Activated naive CD4-positive, alpha-beta T cell treated with anti-CD3 and anti-CD28 coated beads, Interleukin-2, amount 50 U/mL, for 16 hours (primary cell): ENCODE measurements around the gene FAM120AOS.
"Not testable (repeated sequence)": the region's sequence is repeated elsewhere in the genome, so short reads cannot be mapped to it uniquely, and the experiment has no call there.

ENCODE experiments used
- DNase-seq: peaks from one replicate; pipeline ENCODE4 v3.0.0-alpha.2; 2020

FAM120AOS gene

DNA sequence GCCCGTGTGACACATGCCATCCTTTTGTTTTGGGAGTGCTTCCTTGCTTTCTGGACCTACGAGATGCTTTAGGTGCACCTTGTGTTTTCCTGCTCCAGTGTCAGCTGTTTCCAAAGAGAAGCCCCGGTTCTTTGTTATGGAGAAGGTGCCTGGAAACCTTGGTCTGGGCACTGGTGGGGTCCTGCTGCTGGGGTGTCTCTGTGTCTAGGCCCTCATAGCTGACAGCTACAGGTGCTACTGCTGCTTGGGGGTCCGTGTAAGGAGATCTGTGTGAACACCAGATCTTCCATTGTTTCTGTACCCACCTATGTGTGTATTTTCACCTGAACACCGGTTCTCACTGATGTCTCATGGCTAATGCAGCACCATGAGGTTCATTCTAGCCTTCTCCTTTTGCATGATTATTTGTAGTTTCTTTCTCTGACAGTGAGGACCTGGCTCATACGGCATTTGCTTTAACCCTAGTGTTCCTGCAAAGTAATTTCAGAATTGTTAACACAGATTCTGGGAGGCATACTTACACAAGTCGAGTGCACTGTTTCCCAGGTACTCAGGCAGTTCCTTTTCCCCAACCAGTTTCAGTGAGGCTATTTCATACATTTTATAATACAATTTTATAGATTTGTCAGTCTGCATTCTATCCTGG lies 13.2 kb upstream of the FAM120AOS start:
- no peak for DNase-seq

DNA sequence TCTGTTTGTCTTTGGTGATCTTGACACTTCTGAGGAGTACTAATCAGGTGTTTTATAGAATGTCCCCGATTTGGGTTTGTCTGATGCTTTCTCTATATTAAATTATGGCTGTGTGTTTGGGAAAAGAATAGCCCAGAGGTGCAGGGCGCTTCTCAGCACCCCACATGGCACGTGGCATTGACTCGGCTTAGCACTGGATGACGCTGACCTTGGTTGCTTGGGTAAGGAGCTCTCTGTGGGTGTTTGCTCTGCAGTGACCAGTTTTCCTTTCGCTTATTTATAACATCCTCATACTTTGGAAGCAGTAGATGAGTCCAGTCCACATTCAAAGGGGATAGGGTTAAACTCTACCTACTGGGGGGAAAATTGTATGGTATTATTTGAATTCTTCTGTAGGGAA lies 12.5 kb upstream of the FAM120AOS start:
- no peak for DNase-seq

DNA sequence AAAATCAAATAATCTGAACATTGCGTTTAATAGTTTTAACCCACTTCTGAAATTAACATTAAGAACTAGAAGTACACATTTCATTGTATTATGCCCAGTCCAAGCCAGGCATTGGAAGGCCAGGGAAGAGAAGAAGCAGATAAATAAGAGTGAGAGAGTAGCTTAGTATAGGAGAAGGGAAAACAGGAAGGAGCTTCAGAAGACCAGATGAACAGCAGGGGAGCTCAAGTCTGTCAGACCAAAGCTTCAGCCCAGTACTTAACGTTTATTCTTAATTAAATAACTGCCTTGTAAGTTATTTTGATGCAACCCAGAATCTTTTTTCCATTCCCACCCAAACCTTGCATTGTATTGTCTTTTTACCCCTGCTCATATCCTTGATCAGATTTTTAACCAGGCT lies 11.5 kb upstream of the FAM120AOS start:
- no peak for DNase-seq

DNA sequence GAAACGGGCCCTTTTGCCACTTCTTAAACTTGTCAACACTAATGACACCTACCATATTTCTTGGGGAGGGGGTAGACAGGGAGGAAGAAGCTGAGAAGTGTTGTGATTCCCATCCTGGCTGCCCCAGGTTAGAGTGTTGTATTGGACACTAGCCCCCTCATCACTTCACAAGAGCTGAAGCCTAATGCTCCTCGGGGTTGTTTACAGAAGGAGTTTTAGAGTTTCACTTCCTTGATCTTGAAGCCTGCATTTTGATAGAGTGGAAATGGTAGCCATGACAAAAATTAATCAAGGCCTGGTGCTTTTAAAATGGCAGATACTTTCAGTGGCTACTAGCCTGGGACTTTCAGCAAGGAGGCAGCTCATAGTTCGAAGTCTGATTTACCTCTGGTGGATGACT lies 11.0 kb upstream of the FAM120AOS start:
- DNase-seq: no peak

DNA sequence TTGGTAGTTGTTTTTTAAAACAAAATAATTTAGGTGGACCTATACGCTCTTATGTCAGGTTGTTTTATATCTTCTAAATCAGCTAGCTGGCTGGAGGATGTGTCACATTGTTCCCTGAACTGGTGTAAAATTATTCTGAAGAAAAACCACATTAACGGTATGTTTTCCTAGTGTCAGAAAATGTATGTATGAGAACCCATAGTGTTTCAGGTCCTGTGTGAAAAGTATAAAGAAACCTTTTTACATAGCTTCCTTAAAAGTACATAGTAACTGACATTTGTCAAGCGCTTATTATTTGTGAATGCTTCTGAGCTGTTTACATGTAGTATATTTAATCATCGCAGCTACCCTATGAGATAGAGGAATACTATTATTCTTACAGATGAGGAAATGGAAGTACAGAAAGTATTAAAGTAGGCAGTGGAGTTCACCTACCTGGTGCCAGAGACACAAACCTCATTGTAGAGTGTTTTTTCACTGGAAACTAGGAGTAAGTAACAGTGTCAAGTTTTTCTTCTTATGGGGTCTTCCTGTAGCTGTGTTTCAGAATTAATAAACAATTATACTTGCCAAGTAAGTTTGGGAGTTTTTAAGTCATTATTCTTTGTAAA lies 10.4 kb upstream of the FAM120AOS start:
- DNase-seq: no peak

DNA sequence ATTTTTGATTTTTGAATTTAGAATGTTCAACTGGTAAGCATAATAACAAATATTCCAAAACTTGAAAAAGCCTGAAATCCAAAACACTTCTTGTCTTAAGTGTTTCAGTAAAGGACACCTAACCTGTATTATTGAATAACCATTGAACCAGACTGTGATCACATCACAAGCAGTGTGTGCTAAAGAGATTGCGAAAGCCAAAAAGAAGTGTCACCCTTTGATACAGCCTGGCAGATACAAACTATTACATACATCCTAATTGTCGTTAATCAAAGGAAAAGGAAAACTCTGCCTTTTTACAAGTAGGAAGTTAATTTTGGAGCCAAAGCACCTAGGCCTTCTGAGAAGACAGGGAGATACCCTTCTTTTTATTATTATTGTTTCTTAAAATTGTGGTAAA lies 8.4 kb upstream of the FAM120AOS start:
- DNase-seq: no peak

DNA sequence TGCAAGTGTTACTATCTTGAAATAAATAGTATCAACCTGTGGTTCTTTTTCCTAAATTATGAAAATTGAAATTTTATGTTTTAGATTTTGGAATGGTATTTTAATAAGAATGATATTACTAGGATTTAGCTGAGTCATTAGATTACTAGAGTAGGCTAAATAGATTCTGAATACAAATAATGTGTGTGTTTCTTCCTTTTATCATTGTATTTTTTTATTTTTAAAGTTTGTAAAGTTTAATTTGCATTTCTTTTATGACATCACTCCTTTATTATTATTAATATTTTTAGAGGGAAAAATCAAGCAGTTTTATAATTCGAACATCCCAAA lies 8.0 kb upstream of the FAM120AOS start:
- no peak for DNase-seq

DNA sequence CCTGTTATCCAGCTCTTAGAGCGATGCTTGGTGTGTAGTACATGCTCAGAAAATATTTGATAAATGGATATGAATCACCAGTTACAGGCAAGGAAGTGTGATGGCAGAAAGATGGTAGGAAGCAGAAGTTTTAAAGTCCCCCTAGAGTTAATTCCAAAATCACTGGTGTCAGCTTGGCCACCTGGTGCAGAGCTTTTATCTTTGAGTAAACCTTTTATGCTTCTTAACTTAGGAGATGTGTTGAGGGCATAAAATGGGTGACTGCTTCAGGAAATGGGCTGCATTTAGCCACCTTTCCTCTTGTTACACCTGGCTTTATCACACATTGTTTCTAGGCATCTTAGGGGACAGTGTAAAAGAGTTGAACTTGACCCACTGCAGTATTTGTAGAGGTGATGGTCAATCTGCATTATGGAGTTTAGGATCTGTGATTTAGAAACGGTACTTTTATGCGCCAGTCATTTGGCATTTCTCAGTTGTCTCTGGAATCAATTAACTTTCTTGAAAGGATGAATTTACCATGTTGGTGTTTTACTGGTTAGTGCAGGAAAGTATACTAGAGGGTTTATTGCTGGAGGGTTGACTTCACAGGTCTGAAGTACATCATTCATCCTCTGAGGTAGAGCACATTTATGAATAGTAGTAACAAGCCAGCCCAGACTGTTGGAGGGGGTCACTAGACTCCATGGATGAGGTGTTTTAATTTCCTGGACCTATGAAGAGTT lies 7.5 kb upstream of the FAM120AOS start:
- no peak for DNase-seq

DNA sequence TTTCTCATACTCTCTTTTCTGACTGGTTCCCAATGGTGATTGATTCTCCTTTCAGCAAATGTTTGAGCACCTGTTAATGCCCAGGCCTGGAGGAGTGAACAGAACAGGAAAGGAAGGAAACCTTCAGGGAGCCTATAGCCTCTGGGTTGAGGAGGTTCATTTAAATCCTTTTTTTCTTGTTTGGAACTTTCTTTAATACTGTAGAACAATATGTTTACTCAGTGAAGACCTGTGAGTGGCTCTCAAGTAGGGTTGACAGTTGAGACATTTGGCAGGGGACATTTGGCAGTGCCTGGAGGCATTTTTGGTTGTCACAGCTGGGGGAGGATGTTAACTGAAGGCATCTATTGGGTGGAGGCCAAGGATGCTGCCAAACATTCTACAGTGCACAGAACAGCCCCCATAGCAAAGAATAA lies 6.1 kb upstream of the FAM120AOS start:
- no peak for DNase-seq

DNA sequence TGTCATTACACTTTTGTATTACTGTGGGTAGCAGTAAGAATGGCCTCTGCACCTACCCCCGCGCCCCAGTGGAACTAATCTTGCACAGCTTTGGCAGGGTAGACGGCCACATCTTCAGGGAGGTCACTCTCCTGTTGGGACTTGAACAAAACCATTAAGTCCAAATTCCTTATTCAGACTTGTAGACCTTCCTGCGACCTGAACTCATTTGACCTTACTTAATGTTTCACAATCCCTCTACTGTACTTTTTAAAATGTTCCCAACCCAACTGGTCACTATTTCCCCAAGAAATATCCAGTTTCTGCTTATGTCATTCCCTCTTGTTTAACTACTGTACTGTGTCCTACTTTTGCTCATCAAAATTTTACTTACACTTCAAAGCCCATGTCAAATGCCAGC lies 5.3 kb upstream of the FAM120AOS start:
- DNase-seq: no peak

DNA sequence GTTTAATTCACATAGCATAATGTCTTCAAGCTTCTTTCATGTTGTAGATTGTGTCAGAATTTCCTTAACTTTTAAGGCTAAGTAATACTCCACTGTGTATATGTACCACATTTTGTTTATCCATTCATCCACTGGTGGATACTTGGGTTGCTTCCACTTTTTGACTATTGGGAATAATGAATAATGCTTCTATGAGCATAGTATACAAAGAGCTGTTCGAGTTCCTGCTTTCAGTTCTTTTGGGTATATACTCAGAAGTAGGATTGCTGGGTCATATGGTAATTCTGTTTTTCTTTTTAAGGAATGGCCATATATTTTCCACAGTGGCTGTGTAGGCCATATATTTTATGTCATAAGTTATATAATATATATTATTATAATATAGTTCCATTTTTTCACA lies 3.6 kb upstream of the FAM120AOS start:
- no peak for DNase-seq

DNA sequence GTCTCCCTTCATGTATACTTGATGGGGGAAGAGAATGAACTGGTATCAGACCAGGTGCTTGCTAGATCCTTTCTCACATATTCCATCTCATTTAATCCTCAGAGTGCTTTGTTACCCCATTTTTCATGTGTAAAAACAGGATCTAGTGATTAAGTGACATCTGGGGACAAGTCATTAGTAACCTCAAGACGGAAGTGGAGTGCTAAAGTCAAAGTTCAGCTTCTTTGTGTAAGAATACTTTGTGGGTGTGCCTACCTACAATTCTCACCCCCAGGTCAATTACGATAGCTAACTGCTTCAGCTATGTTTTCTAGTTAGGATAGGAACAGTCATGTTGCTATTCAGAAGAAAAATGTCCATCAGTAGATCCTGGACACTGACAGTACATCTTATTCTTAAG lies 3.1 kb upstream of the FAM120AOS start:
- no peak for DNase-seq

DNA sequence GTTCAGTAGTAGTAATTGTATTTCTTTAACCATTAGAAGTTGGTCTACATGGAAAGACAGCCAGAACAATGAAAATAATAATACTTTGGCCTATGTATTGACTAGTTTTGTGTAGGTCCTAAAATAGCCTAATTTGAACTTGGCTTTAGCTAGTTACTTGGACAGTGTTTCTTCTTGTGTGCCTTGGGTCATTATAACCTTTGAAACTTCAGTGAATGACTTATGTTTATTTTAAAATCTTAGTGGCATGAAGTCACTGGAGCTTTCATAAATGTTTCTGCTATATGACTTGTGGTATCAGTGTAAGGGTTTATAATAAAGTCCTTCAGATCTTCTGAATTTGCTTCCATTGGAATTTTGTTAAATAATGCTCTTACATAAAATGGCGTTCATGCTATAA lies 2.6 kb upstream of the FAM120AOS start:
- DNase-seq: no peak

DNA sequence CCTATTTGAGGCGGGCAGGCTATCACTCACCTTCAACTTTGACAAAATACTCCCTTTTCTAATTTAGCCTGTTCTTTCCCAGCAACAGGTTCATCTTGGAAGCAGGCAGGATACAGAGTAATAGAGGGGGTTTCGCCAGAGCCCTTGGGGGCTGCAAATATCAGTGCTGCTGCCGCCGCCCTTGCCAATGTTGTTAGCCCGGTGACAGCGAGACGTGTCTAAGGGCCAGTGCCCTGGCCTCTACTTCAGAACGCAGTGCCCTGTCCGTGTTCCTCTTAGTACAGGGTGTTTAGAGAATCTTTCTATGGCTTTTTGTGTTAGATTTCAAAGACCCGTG lies 703 bp downstream of the FAM120AOS start:
- no peak for DNase-seq

DNA sequence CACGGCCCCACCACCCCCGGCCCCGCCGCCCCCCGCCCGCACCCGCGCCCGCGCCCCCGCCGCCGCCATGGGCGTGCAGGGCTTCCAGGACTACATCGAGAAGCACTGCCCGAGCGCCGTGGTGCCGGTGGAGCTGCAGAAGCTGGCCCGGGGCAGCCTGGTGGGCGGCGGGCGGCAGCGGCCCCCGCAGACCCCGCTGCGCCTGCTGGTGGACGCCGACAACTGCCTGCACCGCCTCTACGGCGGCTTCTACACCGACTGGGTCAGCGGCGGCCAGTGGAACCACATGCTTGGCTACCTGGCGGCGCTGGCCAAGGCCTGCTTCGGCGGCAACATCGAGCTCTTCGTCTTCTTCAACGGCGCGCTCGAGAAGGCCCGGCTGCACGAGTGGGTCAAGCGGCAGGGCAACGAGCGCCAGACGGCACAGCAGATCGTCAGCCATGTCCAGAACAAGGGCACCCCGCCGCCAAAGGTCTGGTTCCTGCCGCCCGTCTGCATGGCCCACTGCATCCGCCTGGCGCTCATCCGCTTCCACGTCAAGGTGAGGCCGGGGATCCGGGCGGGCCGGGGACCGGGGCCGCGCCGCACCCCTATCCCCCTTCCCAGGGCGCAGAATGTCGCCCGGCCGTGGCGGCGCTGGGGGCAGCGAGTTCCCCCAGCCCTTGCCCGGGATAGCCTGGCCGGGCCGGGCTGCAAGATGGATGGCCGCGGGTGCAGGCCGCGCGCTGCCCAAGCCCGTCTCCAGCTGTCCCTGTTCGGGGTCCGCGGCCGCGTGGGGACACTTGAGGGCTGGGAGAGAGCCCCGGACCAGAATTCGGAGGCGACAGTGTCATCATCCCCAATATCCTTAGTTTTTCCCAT lies 1.3 kb downstream of the FAM120AOS start:
- peak; percentile 53 for DNase-seq

DNA sequence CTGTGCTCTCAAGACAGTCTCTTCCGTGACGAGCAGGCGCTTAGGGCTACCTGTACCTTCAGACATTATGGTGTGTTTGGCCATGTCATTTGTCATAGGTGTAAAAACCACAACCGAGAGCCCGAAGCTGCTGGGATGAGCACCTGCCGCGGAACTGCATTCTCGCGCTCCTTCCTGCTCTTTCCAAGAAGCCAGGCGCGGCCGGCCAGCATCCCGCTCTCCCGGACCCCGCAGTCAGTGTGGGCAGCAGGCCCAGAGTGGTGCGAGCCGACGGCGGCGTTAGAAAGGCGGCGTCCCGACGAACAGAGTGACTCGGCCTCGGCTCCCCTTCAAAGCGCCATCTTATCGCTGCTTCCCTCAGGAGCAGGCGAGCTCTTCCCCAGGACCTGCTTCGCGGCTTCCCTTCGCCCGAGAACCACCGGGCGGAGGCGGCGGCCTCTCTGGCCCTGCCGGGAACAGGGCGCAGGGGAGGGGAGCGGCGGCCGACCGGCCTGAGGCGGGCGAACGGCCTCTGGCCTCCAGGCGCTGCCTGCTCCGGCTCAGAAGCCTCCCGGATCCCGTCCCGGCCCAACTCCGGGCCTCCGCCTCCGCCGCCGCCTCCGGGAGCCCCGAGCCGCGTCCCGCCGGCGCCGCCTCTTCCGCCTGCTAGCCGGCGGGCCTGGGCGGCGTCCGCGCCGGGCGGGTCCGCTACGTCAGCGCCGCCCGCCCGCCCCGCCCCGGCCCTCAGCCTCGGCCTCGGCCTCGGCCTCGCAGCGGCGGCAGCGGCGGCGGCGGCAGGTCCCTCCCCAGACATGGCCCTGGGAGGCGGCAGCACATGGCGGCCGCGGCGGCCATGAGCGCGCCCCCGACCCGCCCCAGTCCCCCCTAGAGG lies 2.2 kb downstream of the FAM120AOS start, which contains the start of gene FAM120A:
TSS of gene FAM120A (plus strand) at position 741 of the 871 bp plus-strand sequence. CDS start 231 bp downstream, outside the sequence.
- DNase-seq: peak; percentile 78

DNA sequence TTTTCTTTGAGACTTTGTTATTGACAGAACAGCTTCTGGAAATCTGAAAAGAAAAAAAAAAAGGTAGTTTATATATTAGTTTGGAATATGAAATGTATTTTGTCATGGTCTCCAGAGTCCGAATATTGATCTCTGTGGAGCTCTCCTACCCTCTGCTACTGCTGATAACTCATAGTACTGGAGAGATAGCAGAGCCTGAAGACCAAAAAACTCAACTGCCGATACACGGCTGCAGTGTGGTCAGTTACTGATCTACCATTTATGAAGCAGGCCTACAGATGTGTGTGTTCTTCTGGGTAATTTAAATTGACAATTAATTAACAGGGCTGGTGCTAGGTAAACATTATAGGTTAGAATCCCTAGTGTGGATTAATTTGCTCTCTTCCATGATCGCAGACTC lies 5.7 kb downstream of the FAM120AOS start:
- no peak for DNase-seq

DNA sequence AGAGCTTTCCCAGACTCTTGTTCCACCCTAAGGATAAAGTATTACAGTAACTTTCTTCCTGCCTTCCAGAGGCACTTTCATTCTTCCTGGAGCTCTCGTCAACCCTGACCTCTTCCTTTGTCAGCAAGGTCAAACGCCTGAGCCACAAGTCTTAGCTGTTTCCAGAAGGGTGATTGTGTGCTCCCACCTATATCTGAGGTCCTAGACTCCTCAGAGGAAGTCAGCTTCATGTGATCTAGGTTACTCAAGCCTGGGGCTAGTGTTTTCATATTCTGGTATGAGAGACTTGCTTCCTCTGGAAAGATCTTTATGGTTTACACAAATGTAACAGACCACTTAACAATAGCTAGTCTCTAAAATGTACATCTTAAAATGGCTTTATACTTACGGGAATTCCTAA lies 7.3 kb downstream of the FAM120AOS start:
- DNase-seq: no peak

DNA sequence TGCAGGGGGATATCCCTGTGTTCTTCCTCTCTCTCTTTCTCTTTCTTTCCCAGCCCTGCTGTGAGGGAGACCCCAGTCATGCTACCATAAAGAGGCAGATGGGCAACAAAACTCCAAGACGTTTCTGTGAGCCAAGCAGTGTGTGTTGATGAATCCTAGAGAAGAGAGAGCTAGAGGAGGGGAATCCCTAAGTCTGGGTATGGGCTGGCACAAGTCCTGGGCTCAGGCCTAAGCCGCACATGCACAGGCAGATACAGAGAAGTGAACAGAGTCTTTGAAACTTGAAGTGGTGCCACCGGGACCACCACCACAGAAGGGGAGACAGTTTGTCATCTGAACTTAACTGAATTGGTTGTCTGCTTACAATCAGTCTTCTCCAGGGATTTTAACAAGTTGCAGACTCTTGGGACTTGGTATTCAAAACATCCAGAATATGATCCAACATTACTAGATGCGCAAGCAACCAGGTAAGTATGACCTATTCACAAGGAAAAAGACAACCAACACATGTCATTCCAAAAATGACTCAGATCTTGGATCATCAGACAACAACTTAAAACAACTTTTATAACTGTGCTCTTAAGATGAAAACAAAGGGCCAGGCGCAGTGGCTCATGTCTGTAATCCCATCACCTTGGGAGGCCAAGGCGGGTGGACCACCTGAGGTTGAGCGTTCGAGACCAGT lies 12.3 kb downstream of the FAM120AOS start:
- DNase-seq: no peak

DNA sequence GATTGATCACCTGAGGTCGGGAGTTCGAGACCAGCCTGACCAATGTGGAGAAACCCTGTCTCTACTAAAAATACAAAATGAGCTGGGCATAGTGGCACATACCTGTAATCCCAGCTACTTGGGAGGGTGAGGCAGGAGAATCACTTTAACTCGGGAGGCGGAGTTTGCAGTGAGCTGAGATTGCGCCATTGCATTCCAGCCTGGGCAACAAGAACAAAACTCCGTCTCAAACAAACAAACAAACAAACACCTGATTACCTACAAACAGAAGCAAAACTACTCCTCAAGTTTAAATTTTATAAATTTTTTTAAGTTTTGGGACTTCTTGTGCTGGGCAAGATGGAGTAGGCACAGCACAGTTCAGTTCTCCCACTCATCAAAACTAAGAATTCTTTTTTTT lies 14.1 kb downstream of the FAM120AOS start:
- DNase-seq: not testable (repeated sequence)

DNA sequence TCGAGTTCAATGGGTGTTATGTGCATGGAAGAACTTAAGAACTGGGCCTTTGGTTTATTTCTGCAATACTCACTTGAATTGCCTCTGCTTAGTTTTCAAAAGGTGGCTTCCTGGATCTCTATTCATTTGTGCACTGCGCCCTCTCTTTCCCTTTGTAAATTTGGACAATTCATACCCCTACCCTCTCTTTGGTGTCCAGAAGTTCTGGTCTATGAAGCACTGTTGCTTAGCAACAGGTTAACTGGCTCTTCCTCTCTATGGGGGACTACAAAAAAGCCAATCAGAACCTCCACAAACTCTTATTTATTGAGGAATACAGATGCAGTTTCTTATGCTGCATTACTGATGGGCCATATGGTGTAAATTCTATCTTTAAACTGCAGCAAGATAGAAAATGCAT lies 15.4 kb downstream of the FAM120AOS start:
- DNase-seq: no peak
